ENCODE data around the gene IL17D.

IL17D gene

GRCh38 chr13:20760872-20761271 is 57.4 kb downstream of the IL17D start:
- peaks cover 31% of the 10 kb centered on the region for H3K36me3 Mint-ChIP-seq (ENCODE audit: low read depth)
- H3K27me3 Mint-ChIP-seq (ENCODE audit: low read depth): peaks cover 5% of the 10 kb centered on the region
- H3K4me3 Mint-ChIP-seq: no peak overlapping the region

GRCh38 chr13:20767309-20767943 is 63.9 kb downstream of the IL17D start:
- Mint-ChIP-seq H3K4me3 (no peak overlapping the region), H3K36me3 (ENCODE audit: low read depth) (peaks cover 50% of the 10 kb centered on the region), H3K9me3 (peaks cover 51% of the 10 kb centered on the region), H3K4me1 (peaks cover 8% of the 10 kb centered on the region), H3K27me3 (ENCODE audit: low read depth) (no peaks in the 10 kb centered on the region), H3K27ac (no peak overlapping the region)
- TF ChIP-seq CTCF (IDR thresholded peaks at IDR 0.05; ENCODE audit: unreplicated experiment in 3 of 3): no peak

More at GRCh38 chr13:20760872-20761271, 57.4 kb downstream of the IL17D start:
- Mint-ChIP-seq H3K9me3 (peaks cover 48% of the 10 kb centered on the region), H3K27ac (no peak overlapping the region), H3K4me1 (no peaks in the 10 kb centered on the region)
- TF ChIP-seq CTCF (IDR thresholded peaks at IDR 0.05; ENCODE audit: unreplicated experiment in 3 of 3): no peak

- H3K27me3 Mint-ChIP-seq (ENCODE audit: low read depth): no peaks in the 10 kb centered on the region
- H3K4me1 Mint-ChIP-seq: peaks cover 21% of the 10 kb centered on the region
- TF ChIP-seq CTCF (IDR thresholded peaks at IDR 0.05; ENCODE audit: unreplicated experiment in 3 of 3): no peak
- H3K4me3 Mint-ChIP-seq: no peak overlapping the region
- no peak overlapping the region for H3K27ac Mint-ChIP-seq
- peaks cover 50% of the 10 kb centered on the region for H3K9me3 Mint-ChIP-seq
- H3K36me3 Mint-ChIP-seq (ENCODE audit: low read depth): peaks cover 54% of the 10 kb centered on the region
Measured at GRCh38 chr13:20769091-20769490, 65.6 kb downstream of the IL17D start.

GRCh38 chr13:20769834-20770233 is 66.3 kb downstream of the IL17D start:
- Mint-ChIP-seq H3K27me3 (ENCODE audit: low read depth) (no peaks in the 10 kb centered on the region), H3K36me3 (ENCODE audit: low read depth) (peaks cover 54% of the 10 kb centered on the region), H3K4me1 (peaks cover 21% of the 10 kb centered on the region), H3K9me3 (peaks cover 48% of the 10 kb centered on the region), H3K27ac (no peak overlapping the region), H3K4me3 (peak overlapping the region; percentile 20 to 63 (median 31))
- no peak for TF ChIP-seq CTCF (IDR thresholded peaks at IDR 0.05; ENCODE audit: unreplicated experiment in 3 of 3)
